CD4-positive, alpha-beta memory T cell (primary cell): ENCODE measurements around the gene ALAS2. TPM values are rescaled to one million over a fixed set of nuclear protein-coding genes. Genes with fewer than 3 reads are reported as not detected.

Source experiments
- CTCF ChIA-PET: fragments of 350-600 bp; sonication (Branson Sonifier 250); formaldehyde crosslinking; loops from one replicate; lab custom pipeline; 2021; ENCODE audit warnings: inconsistent platforms; ENCODE audit not compliant: partially characterized antibody; lab: Charles Lee
- POLR2A ChIA-PET: fragments of 350-600 bp; sonication (Branson Sonifier 250); formaldehyde crosslinking; loops from one replicate; lab custom pipeline; 2021; ENCODE audit not compliant: partially characterized antibody; lab: Charles Lee
- DNase-seq, 5 donors: peaks; one replicate each; pipeline versions ENCODE4 v3.0.0 to v3.0.0-alpha.2; 2020 to 2022; ENCODE audit warnings: mixed read lengths in 1 of 5
- H3K27ac ChIP-seq: one replicate; pipeline ENCODE4 v1.7.0; 2013; ENCODE audit warnings: low read depth, low read length
- H3K27me3 ChIP-seq: 2 replicates; pipeline ENCODE4 v1.7.0; 2013; ENCODE audit warnings: mild to moderate bottlenecking, low read length, moderate library complexity; ENCODE audit not compliant: insufficient read depth
- H3K36me3 ChIP-seq: 2 replicates; pipeline ENCODE4 v1.7.0; 2013; ENCODE audit warnings: mild to moderate bottlenecking, low read length, moderate library complexity; ENCODE audit not compliant: insufficient read depth
- H3K4me1 ChIP-seq: 2 replicates; pipeline ENCODE4 v1.7.0; 2013; ENCODE audit warnings: mild to moderate bottlenecking, low read length, moderate library complexity; ENCODE audit not compliant: insufficient read depth
- H3K4me3 ChIP-seq, 2 donors: one replicate each; pipeline ENCODE4 v1.7.0; 2013; ENCODE audit warnings: low read length in 2 of 2, mild to moderate bottlenecking in 1 of 2
- H3K9me3 ChIP-seq, 2 donors: one replicate each; pipeline ENCODE4 v1.7.0; 2013; ENCODE audit warnings: low read length in 2 of 2, control low read depth in 1 of 2; ENCODE audit not compliant: control insufficient read depth in 1 of 2
- H3K27ac Mint-ChIP-seq, 7 donors: one replicate each; pipeline ENCODE4 v1.8.0; 2020 to 2021; ENCODE audit warnings: mixed read lengths in 7 of 7, mild to moderate bottlenecking in 6 of 7, inconsistent platforms in 3 of 7, moderate library complexity in 3 of 7
- H3K27me3 Mint-ChIP-seq, 2 donors: one replicate each; pipeline ENCODE4 v1.8.0; 2020 to 2021; ENCODE audit warnings: mixed read lengths in 2 of 2
- H3K36me3 Mint-ChIP-seq, 2 donors: one replicate each; pipeline ENCODE4 v1.8.0; 2020 to 2021; ENCODE audit warnings: mixed read lengths in 2 of 2, inconsistent platforms in 1 of 2, mild to moderate bottlenecking in 1 of 2
- H3K4me1 Mint-ChIP-seq, 4 donors: one replicate each; pipeline ENCODE4 v1.8.0; 2020 to 2021; ENCODE audit warnings: mixed read lengths in 4 of 4, mild to moderate bottlenecking in 1 of 4
- H3K4me3 Mint-ChIP-seq, 8 donors: one replicate each; pipeline ENCODE4 v1.8.0; 2020 to 2021; ENCODE audit warnings: mixed read lengths in 8 of 8, mild to moderate bottlenecking in 7 of 8, moderate library complexity in 6 of 8, inconsistent platforms in 3 of 8
- H3K9me3 Mint-ChIP-seq, 8 donors: one replicate each; pipeline ENCODE4 v1.8.0; 2020 to 2021; ENCODE audit warnings: mixed read lengths in 8 of 8, mild to moderate bottlenecking in 5 of 8, inconsistent platforms in 3 of 8, moderate library complexity in 1 of 8
- intact Hi-C: fragments of 100-400 bp; cut with micrococcal nuclease; formaldehyde crosslinking; loops from one replicate; pipeline ENCODE4 v1.15.1; 2023
- polyA plus RNA-seq, 2 donors: library from polyadenylated mRNA; unstranded; fragments of 300-500 nt; fragmentation: Illumina TruSeq; gene quantifications; one replicate each; pipeline ENCODE4 v1.2.3, GENCODE V29; 2021
- total RNA-seq, 2 experiments: library from RNA; stranded (reverse); gene quantifications; one replicate each; pipeline ENCODE4 v1.2.3, GENCODE V29; 2021

The ALAS2 gene
- total and polyA plus RNA-seq, 4 experiments from 2014 or later = not detected

DNA sequence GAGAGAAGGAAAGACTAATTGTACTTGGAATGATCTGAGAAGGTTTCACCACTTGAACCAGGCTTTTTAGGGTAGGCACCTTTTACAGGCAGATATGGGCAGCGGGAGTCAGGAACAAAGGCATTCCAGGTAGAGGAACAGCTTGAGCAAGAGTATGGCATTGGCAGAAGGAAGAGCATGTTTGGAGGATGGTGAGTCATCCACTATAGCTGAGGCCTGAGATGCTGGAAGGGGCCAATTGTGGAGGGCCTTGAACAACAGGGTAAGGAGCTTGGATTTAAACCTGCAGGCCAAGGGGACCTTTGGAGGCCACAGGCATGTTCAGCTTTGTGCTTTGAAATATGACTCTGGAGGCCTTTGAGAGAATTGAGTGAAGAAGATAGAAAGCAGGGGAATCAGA is 69.0 kb downstream of the ALAS2 start:
- Histone ChIP-seq H3K27me3 (no peaks in the 10 kb centered on the region), H3K27ac (no peak overlapping the region), H3K36me3 (no peaks in the 10 kb centered on the region), H3K4me1 (peaks cover 5% of the 10 kb centered on the region), H3K4me3 (no peak overlapping the region), H3K9me3 (no peaks in the 10 kb centered on the region)
- POLR2A ChIA-PET = no interaction called here
- no peak overlapping the region for H3K27ac Mint-ChIP-seq
- H3K4me3 Mint-ChIP-seq = no peak overlapping the region
- H3K4me1 Mint-ChIP-seq = peaks cover 11 to 23% (median 12%) of the 10 kb centered on the region in 4 donors
- H3K9me3 Mint-ChIP-seq = no peaks in the 10 kb centered on the region
- no peak for DNase-seq
- H3K27me3 Mint-ChIP-seq = peaks cover 0 to 1% of the 10 kb centered on the region in 2 donors
- intact Hi-C loops = no loop called here
- no peaks in the 10 kb centered on the region for H3K36me3 Mint-ChIP-seq
- CTCF ChIA-PET = no interaction called here

Other genes starting within 250 kb of the ALAS2 start
- gene ITIH6, start 232.7 kb downstream of the ALAS2 start, total RNA-seq = not detected
- gene ITIH6, start 232.7 kb downstream of the ALAS2 start, polyA plus RNA-seq = not detected
- 10 to 100 TPM; 92.4 to 94.9 TPM for gene MAGED2, start 223.2 kb downstream of the ALAS2 start, total RNA-seq
- 100 to 1,000 TPM in 1 of 2 donors, 10 to 100 TPM in 1; 94.0 to 143 TPM for gene MAGED2, start 223.2 kb downstream of the ALAS2 start, polyA plus RNA-seq
- gene TRO, start 110.2 kb downstream of the ALAS2 start, total RNA-seq = 1 to 10 TPM; 1.9 to 2.2 TPM
- gene TRO, start 110.2 kb downstream of the ALAS2 start, polyA plus RNA-seq = under 1 TPM in 1 of 2 donors, not detected in 1; 0.66 TPM
- under 1 TPM; 0.35 to 0.78 TPM for gene PFKFB1, start 36.8 kb downstream of the ALAS2 start, total RNA-seq
- gene PFKFB1, start 36.8 kb downstream of the ALAS2 start, polyA plus RNA-seq = not detected
- gene APEX2, start 30.6 kb downstream of the ALAS2 start, total RNA-seq = 10 to 100 TPM; 13.4 TPM
- gene APEX2, start 30.6 kb downstream of the ALAS2 start, polyA plus RNA-seq = 10 to 100 TPM; 16.9 to 17.8 TPM
- 1 to 10 TPM in 1 of 2 experiments, not detected in 1; 1.0 TPM for gene PAGE2B, start 44.1 kb upstream of the ALAS2 start, total RNA-seq
- gene PAGE2B, start 44.1 kb upstream of the ALAS2 start, polyA plus RNA-seq = not detected
- not detected for gene PAGE2, start 58.0 kb upstream of the ALAS2 start, total RNA-seq
- gene PAGE2, start 58.0 kb upstream of the ALAS2 start, polyA plus RNA-seq = not detected
- gene PAGE5, start 189.4 kb upstream of the ALAS2 start, total RNA-seq = under 1 TPM; 0.69 to 0.70 TPM
- 1 to 10 TPM; 1.7 to 4.9 TPM for gene PAGE5, start 189.4 kb upstream of the ALAS2 start, polyA plus RNA-seq
- gene PAGE3, start 233.9 kb upstream of the ALAS2 start, total RNA-seq = not detected
- not detected for gene PAGE3, start 233.9 kb upstream of the ALAS2 start, polyA plus RNA-seq